BE2C (cell line): ENCODE results near the gene KCNMA1.

Source experiments
- DNase-seq: peaks from one replicate; pipeline ENCODE4 v3.0.0-alpha.2; 2020
- H3K27me3 ChIP-seq: fragments of 250-450 bp; sonication (Bioruptor Pico); 2 replicates; pipeline ENCODE4 v1.5.1; 2020; ENCODE audit warnings: mild to moderate bottlenecking
- H3K36me3 ChIP-seq: fragments of 250-450 bp; sonication (Bioruptor Pico); 2 replicates; pipeline ENCODE4 v1.5.1; 2020; ENCODE audit warnings: mild to moderate bottlenecking
- H3K4me1 ChIP-seq: fragments of 250-450 bp; sonication (Bioruptor Pico); 2 replicates; pipeline ENCODE4 v1.5.1; 2020
- H3K4me3 ChIP-seq: 2 replicates; pipeline ENCODE4 v1.5.1; 2011; ENCODE audit warnings: low read depth, low read length
- H3K9me3 ChIP-seq: fragments of 250-450 bp; sonication (Bioruptor Pico); 2 replicates; pipeline ENCODE4 v1.5.1; 2020
- TF ChIP-seq, protein P1 (sequence below): IDR thresholded peaks from 2 replicates; pipeline ENCODE4 v1.5.1; 2012; ENCODE audit warnings: mild to moderate bottlenecking, low read depth, low read length

Gene KCNMA1

DNA sequence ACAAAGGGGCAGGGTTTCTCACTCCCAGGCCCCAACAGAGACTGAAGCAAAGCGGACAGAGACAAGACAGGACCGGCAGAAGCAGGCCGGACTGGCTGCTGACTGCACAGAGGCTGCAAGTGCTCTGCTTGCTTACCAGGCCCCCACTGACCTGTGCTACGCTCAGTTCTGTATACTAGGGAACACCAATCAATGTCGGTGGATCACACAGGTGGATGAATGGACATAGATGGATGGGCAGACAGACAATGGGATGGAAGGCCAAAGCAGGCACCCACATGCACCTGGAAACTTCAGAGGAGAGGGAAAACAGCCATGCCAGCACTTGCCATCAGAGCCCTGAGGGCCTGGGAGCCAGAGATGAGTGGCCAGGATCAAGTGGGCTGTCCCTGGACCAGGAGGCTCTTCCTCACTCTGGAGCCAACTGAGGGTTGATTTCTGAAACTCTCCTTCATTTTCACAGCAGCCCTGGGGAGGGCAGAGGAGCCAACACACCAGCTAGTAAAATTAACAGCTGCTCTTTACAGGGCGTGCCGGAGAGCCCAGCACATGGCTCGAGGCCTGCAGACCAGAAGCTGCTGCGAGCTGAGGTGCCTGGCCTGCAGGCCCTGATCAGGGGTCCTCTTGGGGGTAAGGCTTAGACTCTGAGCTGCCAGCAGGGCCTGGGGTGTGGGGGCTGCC, 243.6 kb downstream of the KCNMA1 start:
- Histone ChIP-seq H3K36me3 (no peaks in the 10 kb centered on the region), H3K4me1 (peaks cover 57% of the 10 kb centered on the region), H3K9me3 (no peaks in the 10 kb centered on the region), H3K4me3 (no peak overlapping the region), H3K27me3 (no peaks in the 10 kb centered on the region)
- TF ChIP-seq, protein P1, sequence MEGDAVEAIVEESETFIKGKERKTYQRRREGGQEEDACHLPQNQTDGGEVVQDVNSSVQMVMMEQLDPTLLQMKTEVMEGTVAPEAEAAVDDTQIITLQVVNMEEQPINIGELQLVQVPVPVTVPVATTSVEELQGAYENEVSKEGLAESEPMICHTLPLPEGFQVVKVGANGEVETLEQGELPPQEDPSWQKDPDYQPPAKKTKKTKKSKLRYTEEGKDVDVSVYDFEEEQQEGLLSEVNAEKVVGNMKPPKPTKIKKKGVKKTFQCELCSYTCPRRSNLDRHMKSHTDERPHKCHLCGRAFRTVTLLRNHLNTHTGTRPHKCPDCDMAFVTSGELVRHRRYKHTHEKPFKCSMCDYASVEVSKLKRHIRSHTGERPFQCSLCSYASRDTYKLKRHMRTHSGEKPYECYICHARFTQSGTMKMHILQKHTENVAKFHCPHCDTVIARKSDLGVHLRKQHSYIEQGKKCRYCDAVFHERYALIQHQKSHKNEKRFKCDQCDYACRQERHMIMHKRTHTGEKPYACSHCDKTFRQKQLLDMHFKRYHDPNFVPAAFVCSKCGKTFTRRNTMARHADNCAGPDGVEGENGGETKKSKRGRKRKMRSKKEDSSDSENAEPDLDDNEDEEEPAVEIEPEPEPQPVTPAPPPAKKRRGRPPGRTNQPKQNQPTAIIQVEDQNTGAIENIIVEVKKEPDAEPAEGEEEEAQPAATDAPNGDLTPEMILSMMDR: 0 out of 2 replicates have a peak, but pooled peaks have one; percentile 5
- DNase-seq: peak; percentile 62

DNA sequence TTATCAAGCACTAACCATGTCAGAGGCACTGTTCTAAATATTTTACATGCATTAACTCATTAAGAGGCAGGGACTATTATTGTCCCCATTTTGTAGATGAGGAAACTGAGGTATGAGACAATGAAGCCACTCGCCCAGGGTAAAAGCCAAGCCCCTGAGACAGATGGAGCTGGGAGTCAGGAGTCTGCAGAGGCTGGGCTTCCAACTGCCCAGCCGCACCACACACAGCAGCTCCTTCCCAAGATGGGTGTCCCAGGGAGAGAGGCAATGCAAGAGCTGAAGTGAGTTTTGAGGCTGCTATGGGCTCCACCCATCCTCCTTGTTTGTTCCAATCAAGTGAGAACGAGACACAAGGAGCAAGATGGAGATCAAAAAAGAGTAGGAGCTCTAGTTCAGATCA, 244.2 kb downstream of the KCNMA1 start:
- Histone ChIP-seq H3K4me3 (no peak overlapping the region), H3K36me3 (no peaks in the 10 kb centered on the region), H3K27me3 (no peaks in the 10 kb centered on the region), H3K4me1 (peaks cover 63% of the 10 kb centered on the region), H3K9me3 (no peaks in the 10 kb centered on the region)
- no peak for DNase-seq
- TF ChIP-seq, protein P1: no peak

DNA sequence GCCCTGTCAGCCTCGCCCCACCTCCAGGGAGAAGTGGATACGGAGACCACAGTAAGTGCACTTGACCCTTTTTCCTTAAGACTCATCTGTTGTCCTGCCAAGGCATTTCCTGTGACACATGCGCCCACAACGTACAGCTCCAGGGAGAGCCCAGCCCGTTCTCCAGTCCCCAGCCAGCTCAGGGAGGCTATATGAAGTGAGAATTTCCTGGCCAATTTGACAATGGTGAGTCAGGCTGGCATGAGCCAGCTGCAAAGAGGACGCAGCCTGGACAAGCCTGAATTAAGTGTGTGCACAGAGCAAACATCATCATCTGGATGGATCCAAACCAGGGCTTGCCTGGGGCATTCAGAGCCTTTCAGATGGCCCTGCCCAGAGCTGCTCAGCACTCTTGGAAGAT, 244.8 kb downstream of the KCNMA1 start:
- Histone ChIP-seq H3K4me1 (peaks cover 68% of the 10 kb centered on the region), H3K36me3 (no peaks in the 10 kb centered on the region), H3K9me3 (no peaks in the 10 kb centered on the region), H3K4me3 (no peak overlapping the region), H3K27me3 (no peaks in the 10 kb centered on the region)
- DNase-seq: peak; percentile 59
- TF ChIP-seq, protein P1: no peak

DNA sequence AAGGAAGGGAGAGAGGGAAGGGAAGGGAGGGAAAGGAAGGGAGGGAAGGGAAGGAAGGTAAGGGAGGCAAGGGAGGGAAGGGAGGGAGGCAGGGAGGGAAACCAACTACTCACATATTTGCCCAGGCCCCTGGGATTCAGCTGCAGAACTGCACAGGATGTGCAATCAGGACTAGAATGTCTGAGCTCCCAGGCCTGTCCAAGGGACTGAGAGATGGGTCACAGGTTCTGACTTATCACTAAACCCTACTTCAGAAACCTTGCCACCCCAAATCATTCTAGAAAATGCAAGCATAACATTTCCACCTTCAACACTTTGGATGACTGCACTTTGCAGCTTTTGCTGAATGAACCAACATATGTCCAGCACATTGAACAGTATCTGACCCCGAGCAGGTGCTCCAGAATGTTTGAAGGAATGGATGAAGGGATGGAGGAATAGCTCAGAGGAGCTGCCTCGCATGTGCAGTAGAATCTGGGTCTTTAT, 245.3 kb downstream of the KCNMA1 start:
- H3K9me3 ChIP-seq: no peaks in the 10 kb centered on the region
- H3K4me3 ChIP-seq: no peak overlapping the region
- TF ChIP-seq, protein P1: no peak
- peak; percentile 30 for DNase-seq
- H3K36me3 ChIP-seq: no peaks in the 10 kb centered on the region
- H3K27me3 ChIP-seq: no peaks in the 10 kb centered on the region
- H3K4me1 ChIP-seq: peaks cover 69% of the 10 kb centered on the region

DNA sequence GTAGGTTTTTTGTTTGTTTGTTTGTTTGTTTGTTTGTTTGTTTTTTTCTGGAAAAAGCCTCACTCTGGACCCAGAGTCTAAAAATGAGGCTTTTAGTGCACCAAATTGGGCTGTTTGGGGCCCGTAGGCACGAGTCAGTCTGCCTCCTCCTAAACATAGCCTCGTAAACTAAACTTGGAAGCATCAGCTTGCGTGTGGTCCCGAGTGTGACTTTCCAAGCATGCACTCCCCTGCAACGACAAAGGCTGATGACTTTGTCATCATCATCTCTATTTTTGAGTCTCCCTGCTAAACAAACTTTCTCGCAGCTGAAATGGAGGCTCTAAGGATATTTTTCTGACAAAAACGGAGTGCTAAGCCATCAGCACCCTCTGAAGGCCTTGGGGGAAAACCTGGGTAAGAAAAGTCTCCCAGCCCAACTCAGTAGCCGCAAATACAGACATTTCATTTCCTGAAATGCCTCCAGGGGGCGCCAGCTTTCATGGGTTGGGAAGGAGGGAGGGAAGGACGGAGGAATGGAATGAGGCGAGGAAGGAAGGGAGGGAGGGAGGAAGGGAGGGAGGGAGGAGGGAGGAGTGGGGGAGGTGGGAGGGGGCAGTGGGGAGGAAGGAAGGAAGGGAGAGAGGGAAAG, 245.9 kb downstream of the KCNMA1 start:
- H3K36me3 ChIP-seq: no peaks in the 10 kb centered on the region
- TF ChIP-seq, protein P1: peak; percentile 76
- peak; percentile 86 for DNase-seq
- no peaks in the 10 kb centered on the region for H3K9me3 ChIP-seq
- H3K4me3 ChIP-seq: no peak overlapping the region
- H3K4me1 ChIP-seq: peaks cover 67% of the 10 kb centered on the region
- no peaks in the 10 kb centered on the region for H3K27me3 ChIP-seq

DNA sequence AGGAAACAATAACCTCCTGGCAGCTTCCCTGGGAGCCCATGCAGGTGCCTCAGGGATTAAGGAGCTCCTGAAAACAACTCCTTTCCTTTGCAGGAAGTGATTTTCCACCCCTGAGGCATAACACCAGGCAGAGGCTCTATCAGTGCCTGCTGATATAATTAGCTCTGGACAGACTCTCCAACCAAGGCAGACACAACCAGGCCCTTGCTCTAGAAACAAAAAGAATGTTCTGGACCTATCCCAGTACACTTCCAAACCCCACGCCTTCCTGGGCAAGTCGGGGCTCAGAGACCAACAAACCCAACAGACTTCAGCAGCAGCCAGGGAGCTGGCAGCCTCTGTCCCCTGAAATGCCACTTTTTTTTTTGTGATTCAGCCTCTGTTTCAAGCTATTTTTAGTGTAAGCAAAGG, 247.1 kb downstream of the KCNMA1 start:
- H3K4me1 ChIP-seq: peaks cover 63% of the 10 kb centered on the region
- TF ChIP-seq, protein P1: no peak
- no peaks in the 10 kb centered on the region for H3K27me3 ChIP-seq
- H3K9me3 ChIP-seq: no peaks in the 10 kb centered on the region
- no peaks in the 10 kb centered on the region for H3K36me3 ChIP-seq
- H3K4me3 ChIP-seq: no peak overlapping the region
- peak; percentile 56 for DNase-seq
